Measurements from ENCODE around the gene COX4I1.

The COX4I1 gene

DNA sequence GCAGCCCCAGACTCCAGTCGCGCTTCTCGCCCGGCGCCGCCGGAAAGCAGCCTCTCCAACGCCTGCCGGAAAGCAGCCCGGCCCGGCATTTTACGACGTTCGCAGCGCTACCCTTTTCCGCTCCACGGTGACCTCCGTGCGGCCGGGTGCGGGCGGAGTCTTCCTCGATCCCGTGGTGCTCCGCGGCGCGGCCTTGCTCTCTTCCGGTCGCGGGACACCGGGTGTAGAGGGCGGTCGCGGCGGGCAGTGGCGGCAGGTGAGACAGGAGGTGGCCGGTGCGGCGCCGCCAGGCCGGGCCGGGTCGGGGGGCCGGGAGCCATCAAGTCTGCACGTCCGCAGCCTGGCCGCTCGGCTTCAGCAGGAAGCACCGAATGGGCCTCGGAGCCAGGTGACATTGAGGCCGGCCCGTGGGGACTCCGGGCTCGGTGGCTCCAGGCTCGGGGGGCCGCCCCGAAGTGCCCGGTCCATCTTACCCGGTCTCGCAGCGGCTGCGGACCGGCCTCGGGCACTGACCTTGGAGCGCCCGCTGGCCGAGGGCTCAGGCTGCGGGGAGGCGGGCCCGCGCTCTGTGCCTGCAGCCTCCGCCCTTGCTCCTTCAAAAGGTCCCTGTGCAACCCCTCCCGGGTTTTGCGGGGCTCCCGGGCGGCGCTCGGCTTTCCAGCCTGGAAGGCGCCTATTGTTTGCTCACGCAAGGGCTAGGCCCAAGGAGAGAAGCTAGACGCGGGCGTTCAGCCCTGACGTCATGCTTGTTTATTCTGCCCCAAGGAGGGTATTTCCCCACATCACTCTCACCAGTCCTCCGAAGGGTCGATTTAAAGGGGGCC, at the start of gene COX4I1, which contains the start of gene EMC8:
TSS of gene COX4I1 (plus strand) at position 199 of the 824 bp plus-strand sequence. CDS start 1,511 bp downstream, outside the sequence.
TSS of gene EMC8 (minus strand) at position 48 of the 824 bp plus-strand sequence. CDS start 249 bp downstream, outside the sequence.
- TF ChIP-seq, protein P1, sequence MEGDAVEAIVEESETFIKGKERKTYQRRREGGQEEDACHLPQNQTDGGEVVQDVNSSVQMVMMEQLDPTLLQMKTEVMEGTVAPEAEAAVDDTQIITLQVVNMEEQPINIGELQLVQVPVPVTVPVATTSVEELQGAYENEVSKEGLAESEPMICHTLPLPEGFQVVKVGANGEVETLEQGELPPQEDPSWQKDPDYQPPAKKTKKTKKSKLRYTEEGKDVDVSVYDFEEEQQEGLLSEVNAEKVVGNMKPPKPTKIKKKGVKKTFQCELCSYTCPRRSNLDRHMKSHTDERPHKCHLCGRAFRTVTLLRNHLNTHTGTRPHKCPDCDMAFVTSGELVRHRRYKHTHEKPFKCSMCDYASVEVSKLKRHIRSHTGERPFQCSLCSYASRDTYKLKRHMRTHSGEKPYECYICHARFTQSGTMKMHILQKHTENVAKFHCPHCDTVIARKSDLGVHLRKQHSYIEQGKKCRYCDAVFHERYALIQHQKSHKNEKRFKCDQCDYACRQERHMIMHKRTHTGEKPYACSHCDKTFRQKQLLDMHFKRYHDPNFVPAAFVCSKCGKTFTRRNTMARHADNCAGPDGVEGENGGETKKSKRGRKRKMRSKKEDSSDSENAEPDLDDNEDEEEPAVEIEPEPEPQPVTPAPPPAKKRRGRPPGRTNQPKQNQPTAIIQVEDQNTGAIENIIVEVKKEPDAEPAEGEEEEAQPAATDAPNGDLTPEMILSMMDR (IDR thresholded peaks at IDR 0.05; ENCODE audit: insufficient read depth, low read length, missing control alignments), result no peak
- peak within 1 kb of the TSS; percentile 96 for H3K4me3 ChIP-seq (ENCODE audit: low read depth, low read length)
- POLR2A ChIA-PET, result no interaction called here
- CTCF ChIA-PET, result interaction anchor here (4.4 kb wide), 1 partner anchor 20 kb away, joined by 63 read pairs; no protein-coding TSS in a partner anchor
- peak; percentile 33 for DNase-seq (ENCODE audit: low read depth, low spot score)

DNA sequence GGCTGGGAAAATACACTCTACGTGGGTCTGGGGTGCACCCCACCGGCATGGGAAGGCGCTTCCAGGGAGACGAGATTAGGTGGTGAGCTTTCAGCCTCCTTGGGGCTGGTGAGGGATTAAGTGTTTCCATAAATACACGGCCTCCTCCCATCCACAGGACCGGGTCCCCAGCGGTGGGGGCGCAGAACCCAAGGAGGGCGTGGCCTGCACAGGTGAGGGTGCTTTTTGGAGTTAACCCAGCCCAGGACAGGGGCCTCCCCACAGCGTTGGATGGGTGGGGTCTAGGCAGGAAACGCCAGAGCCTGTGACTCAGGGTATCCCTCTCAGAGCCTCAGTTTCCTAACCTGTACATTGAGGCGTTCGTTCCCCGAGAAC, 49.7 kb upstream of the COX4I1 start:
- DNase-seq (ENCODE audit: low read depth, low spot score), result no peak
- CTCF ChIA-PET, result interaction anchor here (1.1 to 1.3 kb wide), 3 partner anchors 12 to 33 kb away, joined by 3 to 5 read pairs (median 3); no protein-coding TSS in a partner anchor
- POLR2A ChIA-PET, result interaction anchor here (0.8 kb wide), 1 partner anchor 51 kb away, joined by 3 read pairs; no protein-coding TSS in a partner anchor
- TF ChIP-seq, protein P1 (IDR thresholded peaks at IDR 0.05; ENCODE audit: insufficient read depth, low read length, missing control alignments), result no peak
- peak overlapping the region; percentile 61 for H3K4me3 ChIP-seq (ENCODE audit: low read depth, low read length)

DNA sequence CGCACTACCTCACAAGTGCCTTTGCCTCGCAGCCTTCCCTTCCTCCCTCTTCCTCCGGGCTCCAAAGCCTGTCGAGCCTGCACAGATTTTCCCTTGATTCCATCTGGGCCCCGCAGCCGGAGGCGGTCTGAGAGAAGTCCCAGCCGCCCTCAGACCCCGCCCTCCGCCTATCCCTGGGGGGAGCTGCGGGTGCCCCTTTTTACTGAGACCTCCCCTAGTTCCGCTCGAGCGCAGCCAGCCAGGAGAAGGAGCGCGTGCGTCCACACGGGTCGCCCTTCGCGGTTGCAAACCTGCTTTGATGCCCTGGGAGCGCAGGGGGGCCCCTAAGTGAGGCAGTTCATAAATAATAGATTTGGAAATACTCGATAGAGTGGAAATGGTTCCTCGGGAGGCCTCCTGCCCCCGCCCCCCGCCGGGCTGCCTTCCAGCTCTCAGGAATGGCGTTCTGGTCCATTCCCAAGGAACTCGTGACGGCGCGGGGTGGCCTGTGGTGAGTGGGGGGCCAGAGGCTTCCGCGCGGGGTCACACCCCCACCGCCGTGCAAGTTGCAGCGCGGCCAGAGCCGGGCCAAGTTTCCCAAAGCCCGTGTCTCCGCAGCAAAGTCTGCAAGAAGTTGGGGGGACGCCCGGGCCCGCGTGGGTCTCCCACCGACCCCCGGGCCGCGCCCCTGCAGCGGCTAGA, 49.2 kb upstream of the COX4I1 start:
- DNase-seq (ENCODE audit: low read depth, low spot score), result no peak
- peak overlapping the region; percentile 61 for H3K4me3 ChIP-seq (ENCODE audit: low read depth, low read length)
- ChIA-PET CTCF (interaction anchor here (0.6 to 1.5 kb wide), 4 partner anchors 11 to 97 kb away, joined by 3 to 5 read pairs (median 3); no protein-coding TSS in a partner anchor), POLR2A (interaction anchor here (0.8 kb wide), 1 partner anchor 52 kb away, joined by 3 read pairs; no protein-coding TSS in a partner anchor)
- TF ChIP-seq, protein P1 (IDR thresholded peaks at IDR 0.05; ENCODE audit: insufficient read depth, low read length, missing control alignments), result peak; percentile 3

DNA sequence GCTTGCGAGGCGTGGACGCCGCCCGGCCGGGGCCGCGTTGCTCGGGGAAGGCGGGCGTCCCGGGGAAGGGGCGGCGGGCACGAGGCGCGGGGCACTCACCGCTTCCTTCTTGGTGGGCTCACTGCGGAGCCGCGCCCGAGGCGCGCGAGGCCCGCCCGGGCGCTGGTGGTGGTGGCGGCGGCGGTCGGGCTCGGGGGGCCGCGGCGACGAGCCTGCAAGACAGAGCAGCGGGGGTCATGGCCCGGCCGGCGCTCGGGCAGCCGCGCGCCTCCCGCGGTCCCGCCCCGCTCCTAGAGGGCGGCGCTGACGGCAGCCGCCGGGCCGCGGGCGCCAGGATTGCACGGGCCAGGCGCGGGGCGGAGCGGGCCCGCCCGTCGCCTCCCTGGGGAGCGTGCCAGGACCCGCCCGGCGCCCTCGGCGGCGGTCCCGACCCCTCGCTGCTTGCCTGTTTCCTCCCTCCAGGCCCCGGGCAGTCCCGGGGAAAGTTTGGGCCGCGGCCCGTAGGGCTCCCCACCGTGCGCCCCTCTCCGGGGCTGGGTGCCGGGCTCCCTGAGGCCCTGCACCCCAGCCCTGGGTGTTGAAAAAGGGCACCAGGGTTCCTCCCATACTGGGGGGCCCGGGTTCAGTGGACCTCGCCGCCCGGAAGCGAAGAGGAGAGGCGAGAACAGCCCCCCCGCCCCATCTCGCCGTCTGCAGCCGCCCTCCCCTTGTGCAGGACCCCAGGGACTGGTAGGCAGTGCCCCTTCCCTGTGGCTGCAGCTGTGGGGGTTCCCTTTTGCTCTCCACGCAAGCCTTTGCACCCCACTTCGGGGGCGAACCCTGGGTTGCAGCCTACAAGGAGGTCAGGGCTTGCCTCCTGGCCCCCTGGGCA, 48.4 kb upstream of the COX4I1 start, which contains the start of gene C16orf74:
TSS of gene C16orf74 (minus strand) at position 270 of the 871 bp plus-strand sequence. CDS start 15,879 bp downstream, outside the sequence.
- TF ChIP-seq, protein P1 (IDR thresholded peaks at IDR 0.05; ENCODE audit: insufficient read depth, low read length, missing control alignments), result no peak
- CTCF ChIA-PET, result interaction anchor here (0.6 to 1.5 kb wide), 4 partner anchors 10 to 96 kb away, joined by 3 to 5 read pairs (median 3); no protein-coding TSS in a partner anchor
- POLR2A ChIA-PET, result no interaction called here
- no peak for DNase-seq (ENCODE audit: low read depth, low spot score)
- peak within 1 kb of the TSS; percentile 61 for H3K4me3 ChIP-seq (ENCODE audit: low read depth, low read length)

DNA sequence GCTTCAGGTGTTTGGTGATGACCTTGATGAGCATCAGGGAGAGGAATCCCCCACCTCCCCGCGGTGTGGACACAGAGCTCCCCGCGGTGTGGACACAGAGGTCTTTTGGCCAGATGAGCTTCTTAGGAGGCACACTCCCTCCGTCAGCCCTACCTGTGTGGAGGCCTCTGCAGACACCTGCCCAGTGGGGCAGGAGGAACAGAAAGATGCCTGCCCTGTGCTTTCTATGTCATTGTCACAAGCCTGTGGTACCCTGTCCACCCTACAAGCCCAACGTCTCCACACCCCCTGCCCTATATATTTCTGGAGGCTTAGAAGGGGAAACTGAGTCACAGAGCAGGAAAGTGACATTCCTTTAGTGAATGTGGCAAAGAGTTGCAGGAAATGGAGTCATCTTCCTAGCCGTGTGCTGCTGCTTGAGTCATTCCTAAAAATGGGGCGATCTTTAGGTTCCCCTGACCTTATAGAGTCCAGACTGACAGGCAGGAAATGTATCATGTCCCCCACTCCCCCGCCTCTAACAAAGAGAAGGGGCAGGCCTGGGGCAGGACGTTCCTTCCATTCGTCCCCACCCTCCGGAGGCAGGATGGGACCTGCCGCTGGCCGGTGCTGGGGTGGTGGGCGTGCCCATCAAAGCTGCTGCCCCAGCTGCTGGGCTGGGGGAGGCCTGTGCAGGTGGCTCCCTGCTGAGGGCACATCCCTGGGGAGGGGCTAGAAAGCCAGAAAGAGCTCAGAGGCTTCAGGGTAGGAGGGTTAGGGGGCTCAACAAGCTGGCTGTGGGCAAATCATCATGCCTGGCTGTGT, 47.6 kb upstream of the COX4I1 start:
- POLR2A ChIA-PET, result no interaction called here

More for the DNA sequence above, 47.6 kb upstream of the COX4I1 start:
- TF ChIP-seq, protein P1 (IDR thresholded peaks at IDR 0.05; ENCODE audit: insufficient read depth, low read length, missing control alignments), result no peak
- H3K4me3 ChIP-seq (ENCODE audit: low read depth, low read length), result peak overlapping the region; percentile 61
- DNase-seq (ENCODE audit: low read depth, low spot score), result no peak
- CTCF ChIA-PET, result interaction anchor here (0.9 to 1.5 kb wide), 5 partner anchors 32 to 507 kb away, joined by 3 to 4 read pairs (median 3); no protein-coding TSS in a partner anchor

Data from AG04449 (cell line).